ENCODE data around the gene ENG.

DNA sequence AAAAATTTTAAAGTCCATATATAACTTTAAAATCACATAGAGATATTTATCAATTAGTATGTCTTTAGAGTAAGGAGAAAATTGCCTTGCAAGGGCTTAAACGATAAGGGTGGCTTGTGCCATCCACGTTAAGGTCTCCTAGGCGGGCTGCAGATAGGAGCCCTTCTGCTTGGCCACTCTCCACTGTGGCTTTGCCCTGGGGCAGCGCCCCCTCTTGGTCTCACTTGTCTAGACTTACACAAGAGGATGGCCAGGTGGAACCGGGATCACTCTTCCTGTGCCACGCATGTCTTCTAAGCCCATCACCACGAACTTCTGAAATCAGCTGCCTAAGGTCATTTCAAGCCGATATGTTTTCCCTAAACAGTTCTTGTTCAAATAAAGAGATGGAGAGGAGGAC lies 48.8 kb downstream of the ENG start:
- TF ChIP-seq, protein P1, sequence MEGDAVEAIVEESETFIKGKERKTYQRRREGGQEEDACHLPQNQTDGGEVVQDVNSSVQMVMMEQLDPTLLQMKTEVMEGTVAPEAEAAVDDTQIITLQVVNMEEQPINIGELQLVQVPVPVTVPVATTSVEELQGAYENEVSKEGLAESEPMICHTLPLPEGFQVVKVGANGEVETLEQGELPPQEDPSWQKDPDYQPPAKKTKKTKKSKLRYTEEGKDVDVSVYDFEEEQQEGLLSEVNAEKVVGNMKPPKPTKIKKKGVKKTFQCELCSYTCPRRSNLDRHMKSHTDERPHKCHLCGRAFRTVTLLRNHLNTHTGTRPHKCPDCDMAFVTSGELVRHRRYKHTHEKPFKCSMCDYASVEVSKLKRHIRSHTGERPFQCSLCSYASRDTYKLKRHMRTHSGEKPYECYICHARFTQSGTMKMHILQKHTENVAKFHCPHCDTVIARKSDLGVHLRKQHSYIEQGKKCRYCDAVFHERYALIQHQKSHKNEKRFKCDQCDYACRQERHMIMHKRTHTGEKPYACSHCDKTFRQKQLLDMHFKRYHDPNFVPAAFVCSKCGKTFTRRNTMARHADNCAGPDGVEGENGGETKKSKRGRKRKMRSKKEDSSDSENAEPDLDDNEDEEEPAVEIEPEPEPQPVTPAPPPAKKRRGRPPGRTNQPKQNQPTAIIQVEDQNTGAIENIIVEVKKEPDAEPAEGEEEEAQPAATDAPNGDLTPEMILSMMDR (IDR thresholded peaks at IDR 0.05), result peak in 1 of 4 experiments; percentile 20
- TF ChIP-seq POLR2A (IDR thresholded peaks at IDR 0.05), result no peak
- no peak for TF ChIP-seq POLR2AphosphoS5 (IDR thresholded peaks at IDR 0.05)
